SK-N-SH treated with all-trans-retinoic acid at 6 μM for 48 hours (cell line): Measurements from ENCODE around the gene DDOST.

ENCODE experiments used
- ATAC-seq: fragments of 200-7000 bp; cut with Tn5 transposase; 3 replicates; pipeline ENCODE4 v1.9.1; 2020; ENCODE audit warnings: mild to moderate bottlenecking, moderate library complexity
- ARNTL ChIP-seq: fragments of 450-650 bp; formaldehyde crosslinking; IDR thresholded peaks from 2 replicates; pipeline ENCODE4 v1.5.0; 2020; ENCODE audit warnings: low read depth, mild to moderate bottlenecking, moderate library complexity, borderline replicate concordance
- CSDC2 ChIP-seq: fragments of 250-450 bp; sonication (Bioruptor Pico); IDR thresholded peaks from 2 replicates; pipeline ENCODE4 v1.5.0; 2020; ENCODE audit warnings: mild to moderate bottlenecking, moderate library complexity
- CSRNP3 ChIP-seq: fragments of 250-450 bp; sonication (Bioruptor Pico); IDR thresholded peaks from 2 replicates; pipeline ENCODE4 v1.5.1; 2021; ENCODE audit warnings: mild to moderate bottlenecking, moderate library complexity
- ESRRG ChIP-seq: fragments of 250-450 bp; sonication (Bioruptor Pico); IDR thresholded peaks from 2 replicates; pipeline ENCODE4 v1.6.1; 2021; ENCODE audit warnings: mild to moderate bottlenecking
- GLIS3 ChIP-seq: fragments of 250-450 bp; sonication (Bioruptor Pico); IDR thresholded peaks from 2 replicates; pipeline ENCODE4 v1.5.0; 2020; ENCODE audit warnings: mild to moderate bottlenecking, moderate library complexity
- ISL1 ChIP-seq: fragments of 250-450 bp; sonication (Bioruptor Pico); IDR thresholded peaks from 2 replicates; pipeline ENCODE4 v2.1.2; 2022; ENCODE audit warnings: mild to moderate bottlenecking, moderate library complexity
- OSR1 ChIP-seq: fragments of 250-450 bp; sonication (Bioruptor Pico); IDR thresholded peaks from 2 replicates; pipeline ENCODE4 v1.8.0; 2022; ENCODE audit warnings: moderate library complexity, mild to moderate bottlenecking, inconsistent platforms
- PATZ1 ChIP-seq: fragments of 250-450 bp; sonication (Bioruptor Pico); IDR thresholded peaks from 2 replicates; pipeline ENCODE4 v1.8.0; 2020; ENCODE audit warnings: mild to moderate bottlenecking, moderate library complexity, borderline replicate concordance
- POU6F1 ChIP-seq: fragments of 250-450 bp; sonication (Bioruptor Pico); IDR thresholded peaks from 2 replicates; pipeline ENCODE4 v1.8.0; 2021; ENCODE audit warnings: low read depth, mild to moderate bottlenecking, moderate library complexity, borderline replicate concordance
- PPARA ChIP-seq: fragments of 250-450 bp; sonication (Bioruptor Pico); IDR thresholded peaks from 2 replicates; pipeline ENCODE4 v1.5.0; 2020; ENCODE audit warnings: mild to moderate bottlenecking, borderline replicate concordance
- RARB ChIP-seq: fragments of 250-450 bp; sonication (Bioruptor Pico); IDR thresholded peaks from 2 replicates; pipeline ENCODE4 v1.8.0; 2021; ENCODE audit warnings: mild to moderate bottlenecking, moderate library complexity
- SNAI2 ChIP-seq: fragments of 250-450 bp; sonication (Bioruptor Pico); IDR thresholded peaks from 2 replicates; pipeline ENCODE4 v1.5.0; 2020; ENCODE audit warnings: mild to moderate bottlenecking, moderate library complexity
- TCF4 ChIP-seq: fragments of 250-450 bp; sonication (Bioruptor Pico); IDR thresholded peaks from 2 replicates; pipeline ENCODE4 v1.8.0; 2021; ENCODE audit warnings: mild to moderate bottlenecking, moderate library complexity, borderline replicate concordance
- TOX ChIP-seq: fragments of 250-450 bp; sonication (Bioruptor Pico); IDR thresholded peaks from 2 replicates; pipeline ENCODE4 v1.8.0; 2021; ENCODE audit warnings: mild to moderate bottlenecking, moderate library complexity, borderline replicate concordance
- ZC3H10 ChIP-seq: fragments of 250-450 bp; sonication (Bioruptor Pico); IDR thresholded peaks from 2 replicates; pipeline ENCODE4 v1.5.1; 2021; ENCODE audit warnings: mild to moderate bottlenecking, moderate library complexity
- ZFP3 ChIP-seq: fragments of 250-450 bp; sonication (Bioruptor Pico); IDR thresholded peaks from 2 replicates; pipeline ENCODE4 v1.5.0; 2020; ENCODE audit warnings: mild to moderate bottlenecking, moderate library complexity
- ZFP30 ChIP-seq: fragments of 450-650 bp; formaldehyde crosslinking; IDR thresholded peaks from 2 replicates; pipeline ENCODE4 v1.5.0; 2022; ENCODE audit warnings: mild to moderate bottlenecking, moderate library complexity
- ZNF565 ChIP-seq: fragments of 450-650 bp; formaldehyde crosslinking; conservative IDR thresholded peaks from 2 replicates; pipeline ENCODE4 v1.5.0; 2020; ENCODE audit warnings: low read depth, mild to moderate bottlenecking, moderate library complexity
- ZNF70 ChIP-seq: fragments of 450-650 bp; formaldehyde crosslinking; IDR thresholded peaks from 2 replicates; pipeline ENCODE4 v1.5.0; 2020; ENCODE audit warnings: mild to moderate bottlenecking, moderate library complexity
- ZNF8 ChIP-seq: fragments of 450-650 bp; formaldehyde crosslinking; IDR thresholded peaks from 2 replicates; pipeline ENCODE4 v1.5.0; 2020; ENCODE audit warnings: mild to moderate bottlenecking, moderate library complexity
- TF ChIP-seq, protein P1 (sequence below): fragments of 250-450 bp; sonication (Bioruptor Pico); IDR thresholded peaks from 2 replicates; pipeline ENCODE4 v1.5.1; 2020; ENCODE audit warnings: low read depth, mild to moderate bottlenecking, moderate library complexity

Gene DDOST

DNA sequence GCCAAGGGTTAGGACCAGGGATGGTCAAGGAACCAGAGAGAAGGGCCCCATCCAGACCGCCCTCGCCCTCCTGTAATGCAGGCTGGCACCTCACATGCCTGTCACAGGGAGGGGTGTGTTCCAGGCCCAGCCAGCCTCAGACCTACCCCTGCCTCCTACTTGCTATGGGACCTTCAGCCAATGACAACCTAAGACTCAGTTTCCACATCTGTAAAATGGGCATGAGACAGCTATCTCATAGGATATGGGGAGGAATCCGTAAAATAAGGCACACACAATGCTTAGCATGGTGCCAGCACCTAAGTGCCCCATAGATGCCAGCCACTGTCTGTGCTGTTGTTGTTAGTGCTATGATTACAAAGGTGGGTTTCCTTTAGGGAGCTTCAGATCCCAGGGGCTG lies 48.7 kb upstream of the DDOST start:
- TF ChIP-seq ISL1 (CRISPR knock-in tag) (no peak), CSRNP3 (no peak), TCF4 (no peak), PPARA (no peak), GLIS3 (no peak), ZFP3 (CRISPR knock-in tag) (no peak), ARNTL (CRISPR knock-in tag) (no peak), POU6F1 (no peak), ZNF70 (CRISPR knock-in tag) (no peak), ZNF8 (CRISPR knock-in tag) (no peak), ZC3H10 (CRISPR knock-in tag) (no peak)
- TF ChIP-seq, protein P1, sequence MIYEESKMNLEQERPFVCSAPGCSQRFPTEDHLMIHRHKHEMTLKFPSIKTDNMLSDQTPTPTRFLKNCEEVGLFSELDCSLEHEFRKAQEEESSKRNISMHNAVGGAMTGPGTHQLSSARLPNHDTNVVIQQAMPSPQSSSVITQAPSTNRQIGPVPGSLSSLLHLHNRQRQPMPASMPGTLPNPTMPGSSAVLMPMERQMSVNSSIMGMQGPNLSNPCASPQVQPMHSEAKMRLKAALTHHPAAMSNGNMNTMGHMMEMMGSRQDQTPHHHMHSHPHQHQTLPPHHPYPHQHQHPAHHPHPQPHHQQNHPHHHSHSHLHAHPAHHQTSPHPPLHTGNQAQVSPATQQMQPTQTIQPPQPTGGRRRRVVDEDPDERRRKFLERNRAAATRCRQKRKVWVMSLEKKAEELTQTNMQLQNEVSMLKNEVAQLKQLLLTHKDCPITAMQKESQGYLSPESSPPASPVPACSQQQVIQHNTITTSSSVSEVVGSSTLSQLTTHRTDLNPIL, result no peak
- TF ChIP-seq, all 23 proteins: peak for 0
- no peak for ATAC-seq

- ATAC-seq, result no peak
- TF ChIP-seq ZNF565 (CRISPR knock-in tag), result no peak
- no peak for TF ChIP-seq ZC3H10 (CRISPR knock-in tag)
- no peak for TF ChIP-seq ESRRG
- TF ChIP-seq ZNF70 (CRISPR knock-in tag), result no peak
- TF ChIP-seq POU6F1, result no peak
- TF ChIP-seq ISL1 (CRISPR knock-in tag), result no peak
- TF ChIP-seq SNAI2 (CRISPR knock-in tag), result no peak
- TF ChIP-seq OSR1, result no peak
- TF ChIP-seq ARNTL (CRISPR knock-in tag), result no peak
- no peak for TF ChIP-seq PATZ1 (CRISPR knock-in tag)
- no peak for TF ChIP-seq RARB (CRISPR knock-in tag)
- TF ChIP-seq TCF4, result no peak
- TF ChIP-seq ZNF8 (CRISPR knock-in tag), result no peak
- TF ChIP-seq GLIS3, result no peak
- TF ChIP-seq, protein P1, result no peak
- no peak for TF ChIP-seq PPARA
- TF ChIP-seq CSRNP3, result no peak
Measured at GRCh38 chr1:20708891-20709290, 47.7 kb upstream of the DDOST start.

GRCh38 chr1:20708057-20708456 lies 46.9 kb upstream of the DDOST start:
- TF ChIP-seq CSDC2 (CRISPR knock-in tag) (no peak), PATZ1 (CRISPR knock-in tag) (no peak), ZFP30 (CRISPR knock-in tag) (no peak), TOX (CRISPR knock-in tag) (no peak)
- TF ChIP-seq, protein P1, result no peak
- ATAC-seq, result no peak
